ENCODE measurements around the gene CDKAL1.

DNA sequence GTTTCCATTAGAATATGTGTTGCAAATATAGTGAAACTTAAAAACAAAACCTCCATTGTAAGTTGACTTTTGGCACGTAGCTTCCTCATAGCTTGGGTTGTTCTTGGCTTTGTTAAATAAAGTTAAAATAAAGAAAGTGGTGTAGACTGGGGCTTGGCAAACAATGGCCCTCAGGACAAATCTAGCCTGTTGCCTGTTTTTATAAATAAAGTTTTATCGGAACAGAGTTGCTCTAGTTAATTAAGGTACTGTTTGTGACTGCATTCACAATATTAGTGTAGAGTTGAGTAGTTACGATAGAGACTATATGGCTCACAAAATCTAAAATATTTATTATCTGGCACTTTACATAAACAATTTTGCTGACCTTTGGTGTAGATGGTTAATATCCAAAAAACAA lies 168.8 kb downstream of the CDKAL1 start:
- TF ChIP-seq GATA2 (IDR thresholded peaks at IDR 0.05; ENCODE audit: low read depth, low read length) = no peak
- TF ChIP-seq GATA3 (IDR thresholded peaks at IDR 0.05; ENCODE audit: low read depth, low read length) = no peak

Data from SH-SY5Y (cell line).